ENCODE results near the gene RBPJ. TPM values are rescaled to one million over a fixed set of nuclear protein-coding genes. Genes with fewer than 3 reads are reported as not detected.

Gene RBPJ
- polyA plus RNA-seq, 3 donors: 75.3 to 177 (median 128) TPM

DNA sequence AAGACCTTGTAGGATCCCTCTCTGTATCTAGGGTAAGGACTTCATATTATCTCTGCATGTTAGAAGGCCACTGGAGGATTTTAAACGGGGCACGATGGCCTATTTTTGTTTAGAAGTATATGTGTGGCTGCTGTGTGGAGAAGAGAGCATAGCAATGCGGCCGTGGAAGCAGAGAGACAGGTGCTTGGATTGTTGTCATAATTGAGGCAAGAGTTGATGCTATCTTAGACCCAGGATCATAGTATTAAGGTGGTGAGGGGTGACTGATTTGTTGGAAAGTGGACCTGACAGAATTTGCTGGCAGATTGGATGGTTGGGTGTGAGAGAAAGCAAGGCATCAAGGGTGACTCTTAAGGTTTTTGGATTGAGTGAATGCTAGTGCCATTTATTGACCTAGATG lies 106.1 kb downstream of the RBPJ start:
- WGBS (ENCODE audit: insufficient coverage): 98% methylated on average over 4 of the region's 4 CpGs
- peaks cover 85 to 92% of the 10 kb centered on the region in 2 donors for H3K36me3 Mint-ChIP-seq
- TF ChIP-seq, protein P1, sequence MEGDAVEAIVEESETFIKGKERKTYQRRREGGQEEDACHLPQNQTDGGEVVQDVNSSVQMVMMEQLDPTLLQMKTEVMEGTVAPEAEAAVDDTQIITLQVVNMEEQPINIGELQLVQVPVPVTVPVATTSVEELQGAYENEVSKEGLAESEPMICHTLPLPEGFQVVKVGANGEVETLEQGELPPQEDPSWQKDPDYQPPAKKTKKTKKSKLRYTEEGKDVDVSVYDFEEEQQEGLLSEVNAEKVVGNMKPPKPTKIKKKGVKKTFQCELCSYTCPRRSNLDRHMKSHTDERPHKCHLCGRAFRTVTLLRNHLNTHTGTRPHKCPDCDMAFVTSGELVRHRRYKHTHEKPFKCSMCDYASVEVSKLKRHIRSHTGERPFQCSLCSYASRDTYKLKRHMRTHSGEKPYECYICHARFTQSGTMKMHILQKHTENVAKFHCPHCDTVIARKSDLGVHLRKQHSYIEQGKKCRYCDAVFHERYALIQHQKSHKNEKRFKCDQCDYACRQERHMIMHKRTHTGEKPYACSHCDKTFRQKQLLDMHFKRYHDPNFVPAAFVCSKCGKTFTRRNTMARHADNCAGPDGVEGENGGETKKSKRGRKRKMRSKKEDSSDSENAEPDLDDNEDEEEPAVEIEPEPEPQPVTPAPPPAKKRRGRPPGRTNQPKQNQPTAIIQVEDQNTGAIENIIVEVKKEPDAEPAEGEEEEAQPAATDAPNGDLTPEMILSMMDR (IDR thresholded peaks at IDR 0.05): no peak

DNA sequence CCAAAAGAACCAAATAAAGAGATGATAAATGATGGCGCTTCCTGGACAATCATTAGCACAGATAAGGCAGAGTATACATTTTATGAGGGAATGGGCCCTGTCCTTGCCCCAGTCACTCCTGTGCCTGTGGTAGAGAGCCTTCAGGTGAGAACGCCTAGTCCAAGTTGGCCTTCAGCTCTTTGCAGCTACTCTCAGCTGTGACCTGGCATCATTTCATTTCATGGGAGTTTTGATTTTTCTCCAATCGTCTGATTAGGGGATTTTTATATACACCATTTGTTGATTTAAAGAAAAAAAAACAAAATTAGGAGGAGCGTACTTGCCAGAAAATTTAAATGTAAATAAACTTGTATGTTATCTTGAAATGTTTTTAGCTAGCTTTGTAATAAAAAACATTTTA lies 109.1 kb downstream of the RBPJ start:
- H3K4me3 Mint-ChIP-seq: no peak overlapping the region
- H3K36me3 Mint-ChIP-seq: peaks cover 89 to 92% of the 10 kb centered on the region in 2 donors
- Histone ChIP-seq H3K27ac (ENCODE audit: low read depth in 1 of 2, low read length in 2 of 2) (no peak overlapping the region), H3K79me2 (ENCODE audit: insufficient read depth, low read length) (no peaks in the 10 kb centered on the region), H2AFZ (ENCODE audit: insufficient read depth, low read depth, low read length, poor library complexity, severe bottlenecking) (no peak overlapping the region), H3K9ac (ENCODE audit: insufficient read depth, low read length, poor library complexity, severe bottlenecking) (no peak overlapping the region), H3K4me2 (replicated peaks; ENCODE audit: extremely low read depth, low read length, poor library complexity, severe bottlenecking) (no peak overlapping the region), H3K4me3 (replicated peaks in 1 of 3; ENCODE audit: low read depth in 2 of 3, low read length in 3 of 3) (no peak overlapping the region), H4K20me1 (ENCODE audit: insufficient read depth, low read length) (peaks cover 11% of the 10 kb centered on the region), H3K9me3 (replicated peaks in 1 of 2; ENCODE audit: control insufficient read depth in 1 of 2, insufficient read depth in 1 of 2, low read length in 2 of 2) (no peaks in the 10 kb centered on the region), H3K36me3 (replicated peaks in 1 of 2; ENCODE audit: control insufficient read depth in 1 of 2, insufficient read depth in 2 of 2, low read length in 2 of 2) (peaks cover 89 to 99% of the 10 kb centered on the region in 2 donors), H3K27me3 (ENCODE audit: control insufficient read depth in 2 of 2, insufficient read depth in 2 of 2, low read length in 2 of 2) (no peaks in the 10 kb centered on the region), H3K4me1 (ENCODE audit: control insufficient read depth in 1 of 2, insufficient read depth in 2 of 2, low read length in 2 of 2) (no peaks in the 10 kb centered on the region)
- TF ChIP-seq, protein P1 (IDR thresholded peaks at IDR 0.05): no peak
- whole genome bisulfite sequencing (ENCODE audit: insufficient coverage): no CpG with 5 or more reads among the region's 4 CpGs
- intact Hi-C loops (cut with micrococcal nuclease): no loop called here
- H3K27ac Mint-ChIP-seq: no peak overlapping the region
- H3K4me1 Mint-ChIP-seq: peaks cover 1% of the 10 kb centered on the region
- no peak for DNase-seq
- peaks cover 0 to 1% (median 0%) of the 10 kb centered on the region in 3 donors for H3K27me3 Mint-ChIP-seq (ENCODE audit: low read depth in 3 of 3)
- H3K9me3 Mint-ChIP-seq: no peaks in the 10 kb centered on the region

More for the DNA sequence above, 106.1 kb downstream of the RBPJ start:
- H3K4me1 Mint-ChIP-seq: no peaks in the 10 kb centered on the region
- no peak overlapping the region for H3K4me3 Mint-ChIP-seq
- Histone ChIP-seq H3K27me3 (ENCODE audit: control insufficient read depth in 2 of 2, insufficient read depth in 2 of 2, low read length in 2 of 2) (no peaks in the 10 kb centered on the region), H3K79me2 (ENCODE audit: insufficient read depth, low read length) (no peaks in the 10 kb centered on the region), H3K36me3 (replicated peaks in 1 of 2; ENCODE audit: control insufficient read depth in 1 of 2, insufficient read depth in 2 of 2, low read length in 2 of 2) (peaks cover 91 to 100% of the 10 kb centered on the region in 2 donors), H2AFZ (ENCODE audit: insufficient read depth, low read depth, low read length, poor library complexity, severe bottlenecking) (no peak overlapping the region), H3K9me3 (replicated peaks in 1 of 2; ENCODE audit: control insufficient read depth in 1 of 2, insufficient read depth in 1 of 2, low read length in 2 of 2) (no peaks in the 10 kb centered on the region), H3K9ac (ENCODE audit: insufficient read depth, low read length, poor library complexity, severe bottlenecking) (no peak overlapping the region), H3K4me1 (ENCODE audit: control insufficient read depth in 1 of 2, insufficient read depth in 2 of 2, low read length in 2 of 2) (no peaks in the 10 kb centered on the region), H3K4me2 (replicated peaks; ENCODE audit: extremely low read depth, low read length, poor library complexity, severe bottlenecking) (no peak overlapping the region), H4K20me1 (ENCODE audit: insufficient read depth, low read length) (peaks cover 30% of the 10 kb centered on the region), H3K27ac (ENCODE audit: low read depth in 1 of 2, low read length in 2 of 2) (no peak overlapping the region), H3K4me3 (replicated peaks in 1 of 3; ENCODE audit: low read depth in 2 of 3, low read length in 3 of 3) (no peak overlapping the region)
- no peaks in the 10 kb centered on the region for H3K9me3 Mint-ChIP-seq
- no peak for DNase-seq
- peaks cover 0 to 3% (median 0%) of the 10 kb centered on the region in 3 donors for H3K27me3 Mint-ChIP-seq (ENCODE audit: low read depth in 3 of 3)
- H3K27ac Mint-ChIP-seq: peak overlapping the region in 1 of 7 donors; percentile 2
- intact Hi-C loops (cut with micrococcal nuclease): no loop called here
